ENCODE results near the gene IL1B. TPM values are rescaled to one million over a fixed set of nuclear protein-coding genes. Genes with fewer than 3 reads are reported as not detected.

IL1B gene
- total RNA-seq, 2 donors from 2014 or later, result 4.0 to 6.2 TPM

DNA sequence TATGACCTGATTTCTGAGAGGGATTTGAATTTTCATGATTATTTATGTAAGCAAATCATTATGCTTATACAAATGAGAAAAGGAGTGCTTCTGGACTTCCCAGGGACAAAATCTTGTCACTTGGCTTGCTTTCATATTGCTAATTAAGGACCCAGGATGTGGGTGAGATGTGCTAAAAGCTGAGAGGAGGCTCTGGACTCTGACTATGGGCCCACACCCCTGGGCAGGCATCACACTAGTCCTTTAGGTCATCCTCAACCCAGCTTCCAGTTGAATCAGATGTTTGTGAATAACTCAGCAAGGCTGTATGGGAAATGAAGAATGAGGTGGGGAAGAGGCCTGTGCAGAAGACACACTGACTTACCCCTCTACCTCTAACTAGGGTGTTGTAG lies 11.9 kb downstream of the IL1B start:
- TF ChIP-seq, protein P1, sequence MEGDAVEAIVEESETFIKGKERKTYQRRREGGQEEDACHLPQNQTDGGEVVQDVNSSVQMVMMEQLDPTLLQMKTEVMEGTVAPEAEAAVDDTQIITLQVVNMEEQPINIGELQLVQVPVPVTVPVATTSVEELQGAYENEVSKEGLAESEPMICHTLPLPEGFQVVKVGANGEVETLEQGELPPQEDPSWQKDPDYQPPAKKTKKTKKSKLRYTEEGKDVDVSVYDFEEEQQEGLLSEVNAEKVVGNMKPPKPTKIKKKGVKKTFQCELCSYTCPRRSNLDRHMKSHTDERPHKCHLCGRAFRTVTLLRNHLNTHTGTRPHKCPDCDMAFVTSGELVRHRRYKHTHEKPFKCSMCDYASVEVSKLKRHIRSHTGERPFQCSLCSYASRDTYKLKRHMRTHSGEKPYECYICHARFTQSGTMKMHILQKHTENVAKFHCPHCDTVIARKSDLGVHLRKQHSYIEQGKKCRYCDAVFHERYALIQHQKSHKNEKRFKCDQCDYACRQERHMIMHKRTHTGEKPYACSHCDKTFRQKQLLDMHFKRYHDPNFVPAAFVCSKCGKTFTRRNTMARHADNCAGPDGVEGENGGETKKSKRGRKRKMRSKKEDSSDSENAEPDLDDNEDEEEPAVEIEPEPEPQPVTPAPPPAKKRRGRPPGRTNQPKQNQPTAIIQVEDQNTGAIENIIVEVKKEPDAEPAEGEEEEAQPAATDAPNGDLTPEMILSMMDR (IDR thresholded peaks at IDR 0.05), result no peak

DNA sequence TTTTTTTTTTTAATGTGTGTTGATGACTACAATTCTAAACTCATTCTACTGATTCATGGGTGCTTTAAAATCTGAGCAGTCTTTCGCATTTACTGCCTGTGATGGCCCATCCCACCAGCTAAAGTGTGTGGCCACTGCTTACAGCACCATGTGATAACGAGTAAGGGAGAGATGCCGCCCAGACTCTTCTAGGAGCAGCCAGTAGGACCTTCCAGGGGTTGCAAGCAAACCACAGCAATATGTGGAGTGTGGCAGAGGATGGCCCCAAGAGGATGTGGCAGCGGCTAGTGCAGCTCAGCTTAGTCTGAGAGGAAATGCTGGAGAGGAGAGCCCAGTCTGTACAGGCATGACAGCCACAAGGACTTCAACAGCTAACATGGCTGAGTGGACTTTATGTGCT lies 14.9 kb downstream of the IL1B start:
- no peaks in the 10 kb centered on the region for H3K9me3 ChIP-seq
- no peaks in the 10 kb centered on the region for H3K4me1 ChIP-seq (ENCODE audit: control insufficient read depth in 1 of 2, low read depth in 2 of 2)
- H3K27ac ChIP-seq, result no peak overlapping the region
- no peak overlapping the region for H3K4me3 ChIP-seq
- TF ChIP-seq, protein P1 (IDR thresholded peaks at IDR 0.05), result no peak
- DNase-seq (ENCODE audit: low spot score) (no peak), ATAC-seq (ENCODE audit: insufficient number of reproducible peaks, low FRiP score, low read depth) (no peak)
- H3K27me3 ChIP-seq (replicated peaks; ENCODE audit: insufficient read depth), result no peaks in the 10 kb centered on the region
- no peaks in the 10 kb centered on the region for H3K36me3 ChIP-seq

More for the DNA sequence above, 11.9 kb downstream of the IL1B start:
- H3K4me3 ChIP-seq, result no peak overlapping the region
- DNase-seq (ENCODE audit: low spot score) (no peak), ATAC-seq (ENCODE audit: insufficient number of reproducible peaks, low FRiP score, low read depth) (no peak)
- no peaks in the 10 kb centered on the region for H3K36me3 ChIP-seq
- no peak overlapping the region for H3K27ac ChIP-seq
- H3K27me3 ChIP-seq (replicated peaks; ENCODE audit: insufficient read depth), result no peaks in the 10 kb centered on the region
- no peaks in the 10 kb centered on the region for H3K9me3 ChIP-seq
- no peaks in the 10 kb centered on the region for H3K4me1 ChIP-seq (ENCODE audit: control insufficient read depth in 1 of 2, low read depth in 2 of 2)

DNA sequence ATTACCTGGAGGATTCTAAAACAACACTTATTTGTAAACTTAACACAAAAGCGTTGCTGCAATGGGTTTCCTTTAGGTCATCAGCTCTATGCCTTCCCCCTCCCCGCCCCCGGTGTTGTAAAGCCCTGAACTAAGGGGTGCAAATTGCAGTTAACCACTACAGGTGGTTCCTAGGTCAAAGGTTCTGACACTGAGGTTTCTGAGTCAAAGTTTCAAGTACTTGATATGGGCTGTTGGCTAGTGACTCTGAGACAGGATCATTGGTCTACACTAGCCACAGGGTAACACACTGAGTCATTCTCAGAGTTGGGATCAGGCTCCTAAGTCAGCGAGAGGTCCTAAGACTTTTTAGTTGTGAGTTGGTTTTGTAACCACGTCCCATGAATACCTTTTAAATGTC lies 15.4 kb downstream of the IL1B start:
- no peaks in the 10 kb centered on the region for H3K4me1 ChIP-seq (ENCODE audit: control insufficient read depth in 1 of 2, low read depth in 2 of 2)
- H3K36me3 ChIP-seq, result no peaks in the 10 kb centered on the region
- no peak overlapping the region for H3K27ac ChIP-seq
- no peaks in the 10 kb centered on the region for H3K27me3 ChIP-seq (replicated peaks; ENCODE audit: insufficient read depth)
- no peak for DNase-seq (ENCODE audit: low spot score)
- TF ChIP-seq, protein P1 (IDR thresholded peaks at IDR 0.05), result no peak
- H3K4me3 ChIP-seq, result no peak overlapping the region
- ATAC-seq (ENCODE audit: insufficient number of reproducible peaks, low FRiP score, low read depth), result no peak
- H3K9me3 ChIP-seq, result no peaks in the 10 kb centered on the region

DNA sequence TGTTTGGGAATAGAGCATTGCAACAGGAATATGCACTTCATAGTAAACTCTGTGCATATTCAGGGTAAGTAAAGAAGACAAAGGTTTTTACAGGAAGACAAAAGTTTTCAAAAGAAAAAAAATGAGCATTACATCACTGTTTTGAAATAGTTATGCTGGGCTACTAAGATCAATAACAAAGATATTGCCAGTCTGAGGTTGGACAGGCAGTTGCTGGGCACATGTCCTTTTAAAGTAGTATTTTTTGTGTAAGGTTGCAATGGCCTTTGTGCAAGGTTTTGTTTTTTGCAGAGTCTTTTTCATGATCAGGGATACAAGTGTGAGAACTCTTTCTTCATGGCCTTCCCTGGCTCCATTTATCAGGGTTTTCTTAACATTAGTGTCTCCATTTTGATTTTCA lies 16.2 kb downstream of the IL1B start:
- Histone ChIP-seq H3K27me3 (replicated peaks; ENCODE audit: insufficient read depth) (no peaks in the 10 kb centered on the region), H3K9me3 (no peaks in the 10 kb centered on the region), H3K4me1 (ENCODE audit: control insufficient read depth in 1 of 2, low read depth in 2 of 2) (no peaks in the 10 kb centered on the region), H3K27ac (no peak overlapping the region), H3K4me3 (no peak overlapping the region), H3K36me3 (no peaks in the 10 kb centered on the region)
- DNase-seq (ENCODE audit: low spot score) (no peak), ATAC-seq (ENCODE audit: insufficient number of reproducible peaks, low FRiP score, low read depth) (no peak)
- TF ChIP-seq, protein P1 (IDR thresholded peaks at IDR 0.05), result no peak

DNA sequence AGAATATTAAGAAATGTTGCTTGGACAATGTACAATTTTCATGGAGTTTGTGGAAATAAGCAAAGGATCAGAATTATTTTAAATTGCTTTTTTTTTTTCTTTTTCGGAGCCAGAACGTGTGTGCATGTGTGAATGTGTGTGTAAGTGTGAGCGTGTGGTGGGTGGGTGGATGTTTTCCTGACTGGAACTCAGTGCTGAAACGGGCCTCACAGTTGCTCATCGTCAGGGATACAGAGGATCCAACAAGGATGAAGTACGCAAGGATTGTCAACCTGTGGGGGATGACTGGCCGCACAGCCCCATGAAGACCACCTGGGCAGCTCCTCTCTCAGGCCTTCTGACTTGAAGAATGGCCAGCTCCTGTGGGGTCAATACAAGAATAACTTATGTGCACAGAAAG lies 17.5 kb downstream of the IL1B start:
- no peaks in the 10 kb centered on the region for H3K36me3 ChIP-seq
- no peak for DNase-seq (ENCODE audit: low spot score)
- no peak for ATAC-seq (ENCODE audit: insufficient number of reproducible peaks, low FRiP score, low read depth)
- H3K4me1 ChIP-seq (ENCODE audit: control insufficient read depth in 1 of 2, low read depth in 2 of 2), result no peaks in the 10 kb centered on the region
- no peaks in the 10 kb centered on the region for H3K27me3 ChIP-seq (replicated peaks; ENCODE audit: insufficient read depth)
- TF ChIP-seq, protein P1 (IDR thresholded peaks at IDR 0.05), result no peak
- no peaks in the 10 kb centered on the region for H3K9me3 ChIP-seq
- H3K27ac ChIP-seq, result no peak overlapping the region
- no peak overlapping the region for H3K4me3 ChIP-seq

Data from thoracic aorta (tissue), 2 donors.